Right lobe of liver (tissue), 4 donors: ENCODE data around the gene ONECUT2.

Experiments used
- CTCF ChIP-seq, 4 donors: fragments of 200-600 bp in 3 of 4; fragments of 450-650 bp in 1 of 4; IDR thresholded peaks; one replicate each; pipeline versions ENCODE4 v1.5.1 to v1.8.0; 2016 to 2022; ENCODE audit warnings: antibody characterized with exemption in 4 of 4, mild to moderate bottlenecking in 2 of 4
- POLR2A ChIP-seq: fragments of 450-650 bp; IDR thresholded peaks from one replicate; pipeline ENCODE4 v1.6.1; 2017; ENCODE audit warnings: antibody characterized with exemption, mild to moderate bottlenecking
- donor health status: DM: no; HTN: no; CAD: no.
- donor health status: DM: no; HTN: no; CAD: no.
- donor health status: DM: no; HTN: yes; CAD: no.

DNA sequence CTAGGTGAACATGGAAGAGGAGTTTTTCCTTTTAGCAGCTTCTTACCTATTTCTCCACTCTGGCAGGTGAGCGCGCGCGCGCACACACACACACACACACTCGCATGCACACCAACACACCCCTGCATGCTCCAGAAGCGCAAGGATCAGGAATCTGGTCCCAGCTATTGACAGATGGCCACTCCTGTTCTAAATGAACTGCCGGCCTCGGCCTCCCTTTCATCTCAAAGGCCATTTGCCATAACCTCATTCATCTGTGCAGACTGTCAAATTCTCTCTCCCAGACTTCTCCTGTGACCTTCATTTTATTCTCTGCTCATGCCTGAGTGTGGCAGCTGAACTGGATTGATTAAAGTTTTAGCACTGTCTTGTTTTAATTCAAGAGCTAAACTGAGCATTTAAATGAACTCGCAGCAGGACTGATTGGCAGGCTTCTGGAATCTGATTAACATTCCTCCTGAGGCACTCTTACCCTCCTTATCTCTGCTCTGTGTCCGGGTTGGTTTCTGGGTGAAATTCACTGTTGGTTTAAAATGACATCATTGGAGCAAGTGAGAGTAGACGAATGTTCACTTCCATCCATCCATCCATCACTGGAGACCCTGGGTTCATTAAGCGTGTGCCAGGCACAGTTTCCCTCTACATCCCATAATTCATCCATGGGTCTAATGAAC lies 92.5 kb downstream of the ONECUT2 start:
- TF ChIP-seq CTCF (IDR thresholded peaks at IDR 0.05) = no peak
- TF ChIP-seq POLR2A = no peak
